AG08396 (cell line): ENCODE data around the gene ZNF276.
"Not testable (repeated sequence)": the region's sequence is repeated elsewhere in the genome, so short reads cannot be mapped to it uniquely, and the experiment has no call there.

Source experiments
- DNase-seq: peaks from one replicate; pipeline ENCODE4 v3.0.0; 2012; ENCODE audit warnings: low spot score, mixed read lengths

ZNF276 gene

DNA sequence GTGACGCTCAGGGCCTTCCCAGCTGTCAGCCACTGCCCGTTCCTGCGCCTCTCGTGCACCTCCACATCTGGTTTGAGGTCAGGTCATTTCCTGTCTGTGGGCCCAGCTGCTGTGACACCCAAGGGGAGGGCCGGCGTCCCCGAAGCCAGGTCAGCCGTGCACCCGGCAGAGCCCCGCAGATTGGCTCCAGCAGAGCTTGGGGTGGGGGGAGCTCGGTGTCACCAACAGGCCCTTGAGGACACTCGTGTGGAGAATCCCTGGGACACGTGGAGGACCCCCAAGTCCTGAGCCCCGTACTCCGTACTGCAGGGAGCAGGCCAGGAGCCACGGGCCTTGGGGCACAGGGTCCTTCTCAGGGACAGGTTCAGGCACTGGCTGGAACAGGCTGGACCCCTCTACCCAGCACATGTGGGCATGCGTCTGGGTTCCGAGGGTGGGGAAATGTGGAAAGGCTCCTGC, 24.6 kb upstream of the ZNF276 start:
- DNase-seq = no peak

GRCh38 chr16:89697161-89697615, 24.1 kb upstream of the ZNF276 start:
- peak; percentile 15 for DNase-seq

GRCh38 chr16:89697616-89698331, 23.6 kb upstream of the ZNF276 start:
- DNase-seq = no peak

DNA sequence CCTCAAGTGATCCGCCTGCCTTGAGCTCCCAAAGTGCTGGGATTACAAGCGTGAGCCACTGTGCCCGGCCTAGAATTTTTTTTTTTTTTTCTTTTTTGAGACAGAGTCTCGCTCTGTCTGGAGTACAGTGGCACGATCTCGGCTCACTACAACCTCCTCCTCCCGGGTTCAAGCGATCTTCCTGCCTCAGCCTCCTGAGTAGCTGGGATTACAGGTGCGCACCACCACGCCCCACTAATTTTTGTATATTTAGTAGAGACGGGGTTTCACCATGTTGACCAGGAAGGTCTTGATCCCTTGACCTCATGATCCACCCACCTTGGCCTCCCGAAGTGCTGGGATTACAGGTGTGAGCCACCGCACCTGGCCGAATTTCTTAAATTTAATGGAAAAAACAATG, 22.6 kb upstream of the ZNF276 start:
- DNase-seq = not testable (repeated sequence)

- DNase-seq = not testable (repeated sequence)
Observed at GRCh38 chr16:89699629-89700099, 21.7 kb upstream of the ZNF276 start.

DNA sequence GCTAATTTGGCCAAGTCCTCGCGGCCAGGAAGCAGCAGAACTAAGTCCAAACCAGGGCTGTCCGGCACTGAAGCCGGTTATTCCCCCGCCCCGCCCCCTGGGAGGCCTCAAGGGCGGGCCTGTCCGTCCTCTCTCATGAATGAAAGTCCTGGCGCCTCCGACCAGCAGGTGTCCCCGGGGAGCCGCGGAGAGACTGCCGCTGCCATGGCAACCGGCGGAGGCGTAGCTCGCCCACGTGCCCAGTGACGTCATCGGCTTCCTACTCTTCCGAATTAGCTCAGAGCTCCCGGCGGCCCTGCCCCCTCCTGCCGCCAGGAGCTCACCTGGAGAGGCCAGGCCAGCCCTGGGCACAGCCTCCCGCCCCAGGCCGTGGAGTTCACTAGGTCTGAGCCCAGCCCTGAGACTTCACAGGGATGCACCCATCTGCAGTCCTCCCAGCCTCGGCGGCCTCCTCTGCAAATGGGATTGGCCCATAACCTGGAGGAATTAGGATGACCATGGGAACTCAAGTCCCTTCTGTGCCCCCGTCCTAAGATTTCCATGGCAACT, 21.2 kb upstream of the ZNF276 start:
- peak; percentile 99 for DNase-seq

GRCh38 chr16:89700649-89701424, 20.5 kb upstream of the ZNF276 start:
- peak; percentile 66 for DNase-seq

DNA sequence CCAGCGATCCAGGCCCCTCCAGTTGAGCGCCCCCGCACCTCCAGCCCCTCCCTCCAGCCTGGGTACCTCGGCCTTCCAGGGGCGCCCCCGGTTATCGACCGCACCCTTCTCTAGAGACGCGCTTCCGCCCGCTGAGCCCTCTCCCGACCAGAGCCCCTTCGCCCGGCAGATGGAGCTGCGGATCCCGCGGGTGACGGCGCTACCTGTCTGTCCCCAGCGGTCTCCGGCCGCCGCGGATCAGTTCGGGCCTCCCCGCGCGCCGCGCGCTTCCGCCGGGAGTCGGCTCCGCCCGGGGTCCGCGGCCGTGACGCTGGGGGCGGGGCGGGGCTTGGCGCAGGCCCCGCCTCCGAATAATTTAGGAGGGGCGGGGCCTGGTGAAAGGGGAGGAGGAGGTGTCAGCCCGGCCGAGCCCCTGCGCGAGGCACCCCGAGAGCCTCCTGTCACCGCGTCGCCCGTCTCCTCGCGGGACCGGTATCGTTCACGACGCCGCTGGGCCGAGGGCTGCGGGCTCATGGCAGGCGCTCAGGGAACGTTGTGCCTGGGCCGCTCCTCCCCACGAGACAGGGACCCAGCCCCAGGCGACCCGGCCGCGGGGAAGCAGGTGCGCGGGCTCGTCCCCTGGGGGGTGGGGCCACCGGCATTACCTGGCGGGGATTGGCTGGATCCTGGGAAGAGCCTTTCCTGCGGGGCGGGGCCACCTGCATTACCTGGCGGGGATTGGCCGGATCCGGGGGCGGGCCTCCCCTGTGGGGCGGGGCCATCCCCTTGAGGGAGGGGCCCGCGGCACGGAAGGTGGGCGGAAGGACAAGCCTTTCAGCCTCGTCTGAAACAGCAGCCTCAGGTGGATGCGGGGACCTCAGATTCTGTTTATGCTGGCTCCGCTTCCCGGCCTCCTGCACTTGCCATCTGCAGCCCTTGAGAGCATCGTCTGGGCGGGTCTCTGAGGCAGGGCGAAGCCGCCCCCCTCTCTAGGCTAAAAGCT, 19.6 kb upstream of the ZNF276 start, which contains the start of gene SPATA2L:
SPATA2L (minus strand) TSS at position 281 of the 982 bp plus-strand sequence. CDS start 473 bp downstream, outside the sequence.
- DNase-seq = peak; percentile 95

GRCh38 chr16:89704281-89704680, 17.1 kb upstream of the ZNF276 start:
- no peak for DNase-seq

GRCh38 chr16:89705006-89705405, 16.3 kb upstream of the ZNF276 start:
- DNase-seq = no peak

- DNase-seq = no peak
Observed at GRCh38 chr16:89706518-89707260, 14.6 kb upstream of the ZNF276 start.

- DNase-seq = no peak
Observed at GRCh38 chr16:89707695-89708094, 13.6 kb upstream of the ZNF276 start.

DNA sequence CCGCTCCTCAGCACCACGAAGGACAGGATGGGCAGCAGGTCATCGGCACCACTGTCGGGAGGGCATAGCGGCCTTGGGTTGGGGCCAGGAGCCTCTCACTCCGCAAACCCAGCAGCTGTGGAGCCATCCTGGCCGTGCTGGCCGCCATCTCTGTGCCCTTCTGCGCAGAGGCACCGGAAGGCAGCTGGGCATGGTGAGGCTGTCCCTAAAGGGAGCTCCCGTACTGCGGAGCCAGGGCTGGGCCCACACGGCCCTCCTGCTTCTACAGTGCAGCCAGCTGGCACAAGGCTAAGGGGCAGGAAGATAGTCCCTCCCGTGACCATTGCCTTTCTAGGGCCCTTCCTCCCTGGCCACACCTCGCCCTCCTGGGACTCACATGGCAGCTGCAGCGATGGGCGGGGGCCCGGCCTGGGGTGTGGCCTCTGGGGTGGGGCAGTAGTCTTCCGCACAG, 12.8 kb upstream of the ZNF276 start:
- no peak for DNase-seq

DNA sequence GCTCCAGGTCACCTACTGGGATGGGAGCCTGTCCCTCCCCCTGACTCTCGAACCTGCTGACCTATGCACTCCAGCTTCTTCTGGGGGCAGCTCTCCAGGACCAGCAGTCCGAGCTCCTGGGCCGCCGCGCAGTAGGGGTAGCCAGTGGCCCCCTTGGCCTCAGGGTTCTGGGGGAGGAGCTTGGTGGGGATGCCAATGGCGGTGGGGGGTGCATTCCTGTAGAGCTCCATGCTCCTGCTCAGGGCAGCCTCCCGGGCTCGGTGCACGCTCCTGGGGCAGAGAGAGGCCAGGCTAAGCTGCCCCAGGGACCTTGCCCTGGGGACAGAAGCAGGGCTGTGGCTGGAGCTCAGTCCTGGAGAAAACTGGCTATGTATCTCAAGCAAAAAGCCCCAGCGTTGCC, 12.2 kb upstream of the ZNF276 start:
- DNase-seq = no peak

GRCh38 chr16:89709716-89710432, 11.5 kb upstream of the ZNF276 start:
- DNase-seq = no peak

- DNase-seq = no peak
Observed at GRCh38 chr16:89710709-89711564, 10.4 kb upstream of the ZNF276 start.

DNA sequence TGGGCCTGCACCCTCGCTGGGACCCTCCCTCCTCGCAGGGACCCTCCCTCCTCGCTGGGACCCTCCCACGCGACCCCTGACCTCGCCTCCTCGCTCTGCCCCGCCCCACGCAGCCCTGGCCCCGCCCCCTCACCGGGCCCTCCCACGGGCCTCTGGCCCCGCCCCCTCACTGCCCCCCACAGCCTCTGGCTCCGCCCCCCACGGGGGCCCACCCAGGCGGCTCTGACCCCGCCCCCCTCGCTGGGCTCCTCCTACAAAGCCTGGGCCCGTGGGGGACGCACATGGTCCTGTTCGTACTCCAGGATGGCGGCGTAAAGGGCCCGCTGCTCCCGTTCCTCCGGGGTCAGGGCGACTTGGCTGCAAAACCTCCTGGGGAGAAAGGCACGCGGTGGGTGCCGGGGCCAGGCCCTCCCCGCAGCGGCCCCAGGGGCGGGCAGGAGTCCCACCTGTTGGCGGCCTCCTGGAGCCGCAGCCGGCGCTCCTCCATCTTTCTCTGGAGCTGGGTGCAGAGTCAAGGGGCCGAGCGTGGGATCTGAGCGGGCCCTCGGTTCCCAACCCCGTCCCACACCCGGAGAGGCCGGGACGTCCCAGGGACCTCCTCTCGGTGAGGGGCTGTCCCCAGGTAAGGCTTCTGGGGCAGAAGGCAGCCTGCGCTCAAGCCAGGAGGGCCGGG, 9.6 kb upstream of the ZNF276 start:
- peak; percentile 95 for DNase-seq

GRCh38 chr16:89712274-89712781, 9.0 kb upstream of the ZNF276 start:
- DNase-seq = no peak
